Measurements from ENCODE around the gene EPM2A. TPM values are rescaled to one million over a fixed set of nuclear protein-coding genes. Genes with fewer than 3 reads are reported as not detected.

Gene EPM2A
- total and polyA plus RNA-seq, 2 donors (not counting 3 experiments of a cell fraction or from before 2014, with no cell fraction given) = 3.1 to 4.8 TPM

GRCh38 chr6:145583753-145584152 is 151.6 kb downstream of the EPM2A start:
- no peak overlapping the region for H3K9ac ChIP-seq (replicated peaks; ENCODE audit: extremely low read depth, insufficient read depth, low read length)
- no peak overlapping the region for H2AFZ ChIP-seq (ENCODE audit: low read depth, low read length)
- no peaks in the 10 kb centered on the region for H4K20me1 ChIP-seq (replicated peaks; ENCODE audit: control insufficient read depth, extremely low read depth, insufficient read depth, low read length)
- no peaks in the 10 kb centered on the region for H3K9me1 ChIP-seq (replicated peaks; ENCODE audit: control insufficient read depth, extremely low read depth, insufficient read depth, low read length)
- intact Hi-C loops (cut with micrococcal nuclease) (no loop called here), dilution Hi-C loops (cut with MboI; ENCODE audit: extremely low pct_ligation_motif_present, low sequenced_read_pairs) (no loop called here)
- peaks cover 0 to 2% of the 10 kb centered on the region in 2 experiments for H3K27me3 ChIP-seq (ENCODE audit: control insufficient read depth in 2 of 2, insufficient read depth in 2 of 2, low read length in 2 of 2)
- H3K4me2 ChIP-seq (ENCODE audit: insufficient read depth, low read length) = no peak overlapping the region
- no peak for TF ChIP-seq POLR2AphosphoS5 (IDR thresholded peaks at IDR 0.05; ENCODE audit: insufficient read depth, low read depth, low read length)
- TF ChIP-seq JUN (IDR thresholded peaks at IDR 0.05; ENCODE audit: borderline replicate concordance, insufficient read depth, insufficient read length, low read depth) = no peak
- no peak for TF ChIP-seq MYC (IDR thresholded peaks at IDR 0.05; ENCODE audit: low read depth, low read length)
- TF ChIP-seq FOS (IDR thresholded peaks at IDR 0.05; ENCODE audit: borderline replicate concordance, insufficient read depth, low read length) = no peak
- TF ChIP-seq POLR2A (IDR thresholded peaks at IDR 0.05; ENCODE audit: low read depth, low read length) = no peak
- TF ChIP-seq EZH2 (IDR thresholded peaks at IDR 0.05; ENCODE audit: borderline replicate concordance, low read depth, low read length, severe bottlenecking) = no peak
- TF ChIP-seq, protein P1, sequence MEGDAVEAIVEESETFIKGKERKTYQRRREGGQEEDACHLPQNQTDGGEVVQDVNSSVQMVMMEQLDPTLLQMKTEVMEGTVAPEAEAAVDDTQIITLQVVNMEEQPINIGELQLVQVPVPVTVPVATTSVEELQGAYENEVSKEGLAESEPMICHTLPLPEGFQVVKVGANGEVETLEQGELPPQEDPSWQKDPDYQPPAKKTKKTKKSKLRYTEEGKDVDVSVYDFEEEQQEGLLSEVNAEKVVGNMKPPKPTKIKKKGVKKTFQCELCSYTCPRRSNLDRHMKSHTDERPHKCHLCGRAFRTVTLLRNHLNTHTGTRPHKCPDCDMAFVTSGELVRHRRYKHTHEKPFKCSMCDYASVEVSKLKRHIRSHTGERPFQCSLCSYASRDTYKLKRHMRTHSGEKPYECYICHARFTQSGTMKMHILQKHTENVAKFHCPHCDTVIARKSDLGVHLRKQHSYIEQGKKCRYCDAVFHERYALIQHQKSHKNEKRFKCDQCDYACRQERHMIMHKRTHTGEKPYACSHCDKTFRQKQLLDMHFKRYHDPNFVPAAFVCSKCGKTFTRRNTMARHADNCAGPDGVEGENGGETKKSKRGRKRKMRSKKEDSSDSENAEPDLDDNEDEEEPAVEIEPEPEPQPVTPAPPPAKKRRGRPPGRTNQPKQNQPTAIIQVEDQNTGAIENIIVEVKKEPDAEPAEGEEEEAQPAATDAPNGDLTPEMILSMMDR (IDR thresholded peaks at IDR 0.05; ENCODE audit: extremely low read depth in 1 of 2, insufficient read depth in 1 of 2, low read depth in 1 of 2, low read length in 2 of 2) = no peak
- TF ChIP-seq, protein P2, sequence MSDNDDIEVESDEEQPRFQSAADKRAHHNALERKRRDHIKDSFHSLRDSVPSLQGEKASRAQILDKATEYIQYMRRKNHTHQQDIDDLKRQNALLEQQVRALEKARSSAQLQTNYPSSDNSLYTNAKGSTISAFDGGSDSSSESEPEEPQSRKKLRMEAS (IDR thresholded peaks at IDR 0.05; ENCODE audit: insufficient read depth, insufficient read length) = no peak
- TF ChIP-seq GATA2 (IDR thresholded peaks at IDR 0.05; ENCODE audit: insufficient read depth, insufficient read length, low read depth, low read length) = no peak
- no peaks in the 10 kb centered on the region for H3K4me1 ChIP-seq (ENCODE audit: control insufficient read depth, extremely low read depth, insufficient read depth, low read length)
- no peaks in the 10 kb centered on the region for H3K36me3 ChIP-seq (ENCODE audit: control insufficient read depth in 2 of 2, extremely low read depth in 1 of 2, insufficient read depth in 2 of 2, low read length in 2 of 2)
- H3K4me3 ChIP-seq (replicated peaks in 1 of 3; ENCODE audit: insufficient read depth in 1 of 3, low read depth in 1 of 3, low read length in 3 of 3) = no peak overlapping the region
- BruUV-seq (replicated peaks) = no TSS peak
- ChIA-PET CTCF (no interaction called here), POLR2A (no interaction called here)
- no peaks in the 10 kb centered on the region for H3K79me2 ChIP-seq (ENCODE audit: control insufficient read depth, insufficient read depth, low read length)
- DNase-seq (ENCODE audit: low read depth, low spot score) = no peak
- H3K27ac ChIP-seq (ENCODE audit: insufficient read depth, low read depth, low read length) = no peak overlapping the region
- no peak for FAIRE-seq
- no peaks in the 10 kb centered on the region for H3K9me3 ChIP-seq (replicated peaks; ENCODE audit: control insufficient read depth, insufficient read depth, low read length)

Small RNA genes lying within 50 kb of the gene (small RNA-seq; reads per million reads assigned to genes)
- gene AL023806.2 (ENCODE audit: insufficient read depth, insufficient read length, low read depth, low replicate concordance) = not detected

Other genes with a start within 250 kb of the EPM2A start
- gene FBXO30, start 79.3 kb upstream of the EPM2A start, total RNA-seq = 10.4 and 11.1 TPM in 2 replicates
- gene FBXO30, start 79.3 kb upstream of the EPM2A start, polyA plus RNA-seq = 2.0 and 3.3 TPM in 2 replicates
- gene SHPRH, start 228.8 kb upstream of the EPM2A start, total RNA-seq = 11.2 and 12.4 TPM in 2 replicates
- 2.7 and 3.3 TPM in 2 replicates for gene SHPRH, start 228.8 kb upstream of the EPM2A start, polyA plus RNA-seq